K562 (cell line): ENCODE data around the gene TUT7. TPM values are rescaled to one million over a fixed set of nuclear protein-coding genes. Genes with fewer than 3 reads are reported as not detected.
"Not testable (repeated sequence)": the region's sequence is repeated elsewhere in the genome, so short reads cannot be mapped to it uniquely, and the experiment has no call there.

Experiments used
- ATAC-seq: fragments of 200-7000 bp; cut with Tn5 transposase; 3 replicates; pipeline ENCODE4 v1.9.1; 2020; ENCODE audit warnings: moderate library complexity
- BruUV-seq: library from RNA; stranded (reverse); fragments of 400-500 nt; replicated peaks from 2 replicates; lab custom pipeline; 2021; lab: Mats Ljungman, UMichigan
- CTCF ChIA-PET: fragments of 300-600 bp; formaldehyde crosslinking; extraction: SDS; loops from one replicate; lab custom pipeline; 2021; ENCODE audit warnings: low intra/inter-chr PET ratio; lab: Yijun Ruan, JAX
- POLR2A ChIA-PET: fragments of 300-600, 350-650 bp; sonication (Branson Sonifier 250); formaldehyde crosslinking; extraction: SDS; loops from one replicate; lab custom pipeline; 2021; ENCODE audit warnings: antibody characterized with exemption, inconsistent platforms; lab: Yijun Ruan, JAX
- DNase-seq, 4 experiments: peaks; one replicate each; pipeline versions ENCODE4 v3.0.0 to v3.0.0-alpha.2; 2011 to 2018; ENCODE audit warnings: low spot score in 3 of 4, mixed read lengths in 3 of 4; ENCODE audit errors: extremely low read depth in 1 of 4
- FAIRE-seq: peaks from 2 replicates; lab custom pipeline; 2011; peaks lifted over from hg19 to GRCh38; lab: Jason Lieb, UNC
- H2AFZ ChIP-seq: 2 replicates; pipeline ENCODE4 v1.6.0; 2011; ENCODE audit warnings: low read depth, low read length, control low read depth, inconsistent platforms
- H3K27ac ChIP-seq: fragments of 200-600 bp; 3 replicates; pipeline ENCODE4 v1.8.0; 2011; ENCODE audit warnings: low read depth, mild to moderate bottlenecking, control low read depth, inconsistent platforms, low read length, moderate library complexity, mixed read lengths; ENCODE audit errors: extremely low read depth
- H3K27me3 ChIP-seq, 2 experiments: fragments of 300-600 bp in 1 of 2; 2 replicates in 1 of 2; 3 replicates in 1 of 2; pipeline versions ENCODE4 v1.6.0 to v1.8.0; 2011; ENCODE audit warnings: inconsistent platforms in 2 of 2, low read length in 2 of 2, mild to moderate bottlenecking in 1 of 2, mixed read lengths in 1 of 2, moderate library complexity in 1 of 2; ENCODE audit not compliant: control insufficient read depth in 2 of 2, insufficient read depth in 2 of 2
- H3K36me3 ChIP-seq: fragments of 300-600 bp; 3 replicates; pipeline ENCODE4 v1.8.0; 2011; ENCODE audit warnings: mild to moderate bottlenecking, low read length, inconsistent platforms; ENCODE audit not compliant: control insufficient read depth, insufficient read depth
- H3K4me1 ChIP-seq, 2 experiments: fragments of 200-600 bp in 1 of 2; replicated peaks in 1 of 2; 2 replicates in 1 of 2; 3 replicates in 1 of 2; pipeline versions ENCODE4 v1.5.1 to v1.8.0; 2011; ENCODE audit warnings: inconsistent platforms in 2 of 2, low read length in 2 of 2, mild to moderate bottlenecking in 1 of 2, mixed read lengths in 1 of 2, moderate library complexity in 1 of 2; ENCODE audit not compliant: control insufficient read depth in 2 of 2, insufficient read depth in 2 of 2
- H3K4me2 ChIP-seq: 2 replicates; pipeline ENCODE4 v1.6.1; 2011; ENCODE audit warnings: low read length, control low read depth, inconsistent platforms, mixed read lengths; ENCODE audit not compliant: insufficient read depth
- H3K4me3 ChIP-seq: fragments of 200-600 bp; sonication (generic), shearing (Covaris generic); 2 replicates; pipeline ENCODE4 v1.5.1; 2016; ENCODE audit warnings: control low read depth, inconsistent platforms
- H3K79me2 ChIP-seq: fragments of 200-600 bp; 3 replicates; pipeline ENCODE4 v1.8.0; 2011; ENCODE audit warnings: low read length, inconsistent platforms; ENCODE audit not compliant: control insufficient read depth, insufficient read depth
- H3K9ac ChIP-seq, 2 experiments: 2 replicates each; pipeline versions ENCODE4 v1.6.0 to v1.6.1; 2011; ENCODE audit warnings: low read depth in 2 of 2, low read length in 2 of 2, control low read depth in 1 of 2, inconsistent platforms in 1 of 2, mild to moderate bottlenecking in 1 of 2, mixed read lengths in 1 of 2; ENCODE audit not compliant: insufficient read depth in 1 of 2
- H3K9me1 ChIP-seq: one replicate; pipeline ENCODE4 v1.6.0; 2011; ENCODE audit warnings: inconsistent platforms, mild to moderate bottlenecking, low read length, moderate library complexity; ENCODE audit not compliant: control insufficient read depth, insufficient read depth
- H3K9me3 ChIP-seq: replicated peaks from 2 replicates; pipeline ENCODE4 v1.5.1; 2011; ENCODE audit warnings: low read depth, low read length, inconsistent platforms; ENCODE audit not compliant: control insufficient read depth, insufficient read depth
- H4K20me1 ChIP-seq: replicated peaks from 2 replicates; pipeline ENCODE4 v1.6.1; 2011; ENCODE audit warnings: low read length, inconsistent platforms, mixed read lengths; ENCODE audit not compliant: control insufficient read depth, insufficient read depth
- ADNP ChIP-seq: fragments of 200-800 bp; sonication (Bioruptor generic); IDR thresholded peaks from 2 replicates; pipeline ENCODE4 v1.6.1; 2016; ENCODE audit warnings: missing genetic modification characterization, missing compliant biosample characterization
- CLOCK ChIP-seq: fragments of 250-450 bp; sonication (Bioruptor Pico); IDR thresholded peaks from 2 replicates; pipeline ENCODE4 v1.4.0; 2020; ENCODE audit warnings: mild to moderate bottlenecking, moderate library complexity, borderline replicate concordance
- CTCFL ChIP-seq: IDR thresholded peaks from 2 replicates; pipeline ENCODE4 v1.6.1; 2011; ENCODE audit warnings: borderline replicate concordance, low read depth, mild to moderate bottlenecking, moderate library complexity, low read length; ENCODE audit not compliant: insufficient read depth, poor library complexity, severe bottlenecking
- DNMT1 ChIP-seq: fragments of 450-650 bp; IDR thresholded peaks from 2 replicates; pipeline ENCODE4 v1.6.1; 2016; ENCODE audit warnings: antibody characterized with exemption, mild to moderate bottlenecking
- ESRRB ChIP-seq: fragments of 250-450 bp; sonication (Bioruptor Pico); IDR thresholded peaks from 2 replicates; pipeline ENCODE4 v1.5.0; 2020; ENCODE audit warnings: mild to moderate bottlenecking, moderate library complexity, borderline replicate concordance
- FOXK2 ChIP-seq, 2 experiments: fragments of 450-650 bp; IDR thresholded peaks in 1 of 2; conservative IDR thresholded peaks in 1 of 2; 2 replicates each; pipeline ENCODE4 v1.6.1; 2016; ENCODE audit warnings: low read depth in 2 of 2, mild to moderate bottlenecking in 1 of 2
- NCOA4 ChIP-seq: fragments of 450-650 bp; IDR thresholded peaks from 2 replicates; pipeline ENCODE4 v1.6.1; 2018; ENCODE audit warnings: mild to moderate bottlenecking; ENCODE audit not compliant: partially characterized antibody
- NFIX ChIP-seq: fragments of 250-450 bp; sonication (Bioruptor Pico); IDR thresholded peaks from 2 replicates; pipeline ENCODE4 v1.4.0; 2020; ENCODE audit warnings: low read depth, mild to moderate bottlenecking, moderate library complexity
- PHTF2 ChIP-seq: fragments of 250-450 bp; sonication (Bioruptor Pico); IDR thresholded peaks from 2 replicates; pipeline ENCODE4 v1.5.0; 2021; ENCODE audit warnings: mild to moderate bottlenecking
- TBL1XR1 ChIP-seq, 2 experiments: IDR thresholded peaks; 2 replicates each; pipeline ENCODE4 v1.6.1; 2012; ENCODE audit warnings: improper control_type of control experiment in 2 of 2, low read length in 2 of 2, mild to moderate bottlenecking in 1 of 2
- U2AF2 ChIP-seq: fragments of 200-400 bp; formaldehyde crosslinking; optimal IDR thresholded peaks from 2 replicates; pipeline ENCODE3; 2017; ENCODE audit warnings: low read depth, mild to moderate bottlenecking, low read length
- WGBS: fragments of 100-300 bp; shearing (Covaris generic); methylation state at CpG from one replicate; pipeline ENCODE4 v1.1.6; 2016; ENCODE audit warnings: low coverage, mixed read lengths; ENCODE audit not compliant: insufficient coverage; ENCODE audit errors: missing lambda C conversion rate; 5-methylcytosine and 5-hydroxymethylcytosine counted together
- in situ Hi-C: fragments of 300-500 bp; cut with MboI; formaldehyde crosslinking; loops from 4 replicates; pipeline ENCODE4 v1.15.0; 2018; ENCODE audit warnings: inconsistent platforms, mixed read lengths
- intact Hi-C: fragments of 100-400 bp; cut with micrococcal nuclease; formaldehyde crosslinking; loops from 2 replicates; pipeline ENCODE4 v1.14.2; 2022
- polyA plus RNA-seq, 8 experiments: library from polyadenylated mRNA; depleted of rRNA in 4 of 8; stranded (reverse) in 5 of 8; unstranded in 3 of 8; fragments of >200 nt; fragmentation: Nextera tagmentation in 2 of 8; fragmentation: Illumina TruSeq in 1 of 8; extraction: Ambion mirVana in 2 of 8; extraction: Trizol in 1 of 8; gene quantifications; 2 replicates each; pipeline versions ENCODE4 v1.2.1 to v1.2.3, GENCODE V29; 2011 to 2014; ENCODE audit warnings: inconsistent platforms in 1 of 8, missing spikeins in 1 of 8
- total RNA-seq, 7 experiments: library from RNA; depleted of rRNA in 6 of 7; stranded (reverse); fragments of >200 nt in 6 of 7; fragmentation: Illumina TruSeq in 2 of 7; extraction: Trizol in 2 of 7; gene quantifications; 2 replicates each; pipeline versions ENCODE4 v1.2.1 to v1.2.3, GENCODE V29; 2011 to 2021; ENCODE audit warnings: low replicate concordance in 1 of 7

Gene TUT7
- total and polyA plus RNA-seq, 9 of the 15 experiments (the other 6 are each of a cell fraction or from before 2014, with no cell fraction given), result 5.9 to 26.9 (median 15.2) TPM

GRCh38 chr9:86390184-86390583 lies 36.0 kb upstream of the TUT7 start:
- H2AFZ ChIP-seq, H3K4me2 ChIP-seq, H3K4me3 ChIP-seq, H3K27ac ChIP-seq, H3K9ac ChIP-seq, H3K27me3 ChIP-seq, H3K4me1 ChIP-seq, DNase-seq, BruUV-seq, H3K9me1 ChIP-seq, in situ Hi-C loops, H3K9me3 ChIP-seq, CTCF ChIA-PET, H3K36me3 ChIP-seq, H4K20me1 ChIP-seq, H3K79me2 ChIP-seq, FAIRE-seq, ATAC-seq, intact Hi-C loops: not testable (repeated sequence)
- WGBS, result 3% methylated on average over 4 of the region's 4 CpGs
- POLR2A ChIA-PET, result interaction anchor here (0.7 kb wide), 2 partner anchors 28 to 107 kb away, joined by 3 to 4 read pairs; partner anchors contain the start of gene ISCA1

GRCh38 chr9:86389628-86390027 lies 35.4 kb upstream of the TUT7 start:
- Histone ChIP-seq H3K9ac (no peak overlapping the region), H3K27me3 (no peaks in the 10 kb centered on the region; a peak in 1 of 5 replicates), H3K27ac (no peak overlapping the region), H2AFZ (no peak overlapping the region), H3K79me2 (no peaks in the 10 kb centered on the region), H4K20me1 (no peaks in the 10 kb centered on the region), H3K4me1 (no peaks in the 10 kb centered on the region), H3K9me1 (no peaks in the 10 kb centered on the region), H3K4me3 (no peak overlapping the region), H3K9me3 (no peaks in the 10 kb centered on the region), H3K36me3 (no peaks in the 10 kb centered on the region), H3K4me2 (no peak overlapping the region)
- ChIA-PET CTCF (no interaction called here), POLR2A (interaction anchor here (0.7 kb wide), 2 partner anchors 28 to 107 kb away, joined by 3 to 4 read pairs; partner anchors contain the start of gene ISCA1)
- DNase-seq (no peak), ATAC-seq (no peak), FAIRE-seq (no peak)
- WGBS, result 0% methylated on average over 4 of the region's 4 CpGs
- BruUV-seq, result no TSS peak
- in situ Hi-C loops, result no loop called here
- intact Hi-C loops, result no loop called here
- TF ChIP-seq ADNP (tag), result no peak
- no peak for TF ChIP-seq CTCFL
- TF ChIP-seq TBL1XR1 (IDR thresholded peaks at IDR 0.05; ENCODE audit: low read length in 2 of 2), result no peak
- TF ChIP-seq ESRRB (CRISPR knock-in tag), result no peak
- TF ChIP-seq U2AF2, result no peak
- TF ChIP-seq FOXK2 (conservative IDR thresholded peaks at IDR 0.05 in 1 of 2, IDR thresholded peaks at IDR 0.05 in 1 of 2; ENCODE audit: low read depth in 2 of 2), result no peak
- TF ChIP-seq PHTF2 (CRISPR knock-in tag), result no peak
- TF ChIP-seq NFIX (CRISPR knock-in tag), result no peak
- TF ChIP-seq DNMT1, result no peak
- no peak for TF ChIP-seq CLOCK (CRISPR knock-in tag)
- no peak for TF ChIP-seq NCOA4
